PC-9 (cell line): ENCODE results near the gene IFI44. TPM values are rescaled to one million over a fixed set of nuclear protein-coding genes. Genes with fewer than 3 reads are reported as not detected.

ENCODE experiments used
- BruUV-seq: library from RNA; stranded (reverse); fragments of 400-500 nt; replicated peaks from 2 replicates; lab custom pipeline; 2021; lab: Mats Ljungman, UMichigan
- CTCF ChIA-PET: fragments of 300-600 bp; sonication (Branson Sonifier 250); formaldehyde crosslinking; loops from one replicate; lab custom pipeline; 2022; ENCODE audit warnings: antibody characterized with exemption; lab: Charles Lee
- POLR2A ChIA-PET: fragments of 300-600 bp; sonication (Branson Sonifier 250); formaldehyde crosslinking; loops from one replicate; lab custom pipeline; 2022; ENCODE audit warnings: antibody characterized with exemption; ENCODE audit not compliant: unreplicated experiment; lab: Charles Lee
- DNase-seq, 2 experiments: peaks; one replicate each; pipeline versions ENCODE4 v3.0.0 to v3.0.0-alpha.2; 2015 to 2022; ENCODE audit warnings: mixed read lengths in 1 of 2
- H2AFZ ChIP-seq: fragments of 200-600 bp; sonication (generic); 2 replicates; pipeline ENCODE4 v1.8.1; 2017; ENCODE audit warnings: antibody characterized with exemption
- H3F3A ChIP-seq: fragments of 200-600 bp; sonication (generic); 2 replicates; pipeline ENCODE4 v1.8.1; 2017; ENCODE audit warnings: antibody characterized with exemption, mild to moderate bottlenecking, low read depth; ENCODE audit not compliant: insufficient read depth
- H3K27ac ChIP-seq: fragments of 200-600 bp; sonication (generic); 2 replicates; pipeline ENCODE4 v1.6.1; 2016; ENCODE audit warnings: mixed run types
- H3K27me3 ChIP-seq: fragments of 200-600 bp; sonication (generic); 2 replicates; pipeline ENCODE4 v1.6.1; 2016; ENCODE audit warnings: low read depth, mixed run types; ENCODE audit not compliant: insufficient read depth
- H3K36me3 ChIP-seq: fragments of 200-600 bp; sonication (generic); 2 replicates; pipeline ENCODE4 v1.6.1; 2016; ENCODE audit warnings: low read depth, mixed run types
- H3K4me1 ChIP-seq: fragments of 200-600 bp; sonication (generic); replicated peaks from 2 replicates; pipeline ENCODE4 v1.6.1; 2016; ENCODE audit warnings: mixed run types; ENCODE audit not compliant: insufficient read depth
- H3K4me2 ChIP-seq: fragments of 200-600 bp; sonication (generic); 2 replicates; pipeline ENCODE4 v1.6.1; 2017; ENCODE audit warnings: mixed run types
- H3K4me3 ChIP-seq: fragments of 200-600 bp; sonication (generic); 2 replicates; pipeline ENCODE4 v1.6.1; 2016; ENCODE audit warnings: mixed run types
- H3K79me2 ChIP-seq: fragments of 200-600 bp; sonication (generic); 2 replicates; pipeline ENCODE4 v1.6.1; 2017; ENCODE audit warnings: low read depth, mixed run types
- H3K9me2 ChIP-seq: fragments of 200-600 bp; sonication (generic); 2 replicates; pipeline ENCODE4 v1.8.1; 2017; ENCODE audit warnings: mild to moderate bottlenecking; ENCODE audit not compliant: insufficient read depth
- H3K9me3 ChIP-seq: fragments of 200-600 bp; sonication (generic); 2 replicates; pipeline ENCODE4 v1.8.1; 2016; ENCODE audit warnings: low read depth; ENCODE audit not compliant: insufficient read depth
- H4K20me1 ChIP-seq: fragments of 200-600 bp; sonication (generic); 2 replicates; pipeline ENCODE4 v1.8.1; 2017; ENCODE audit not compliant: insufficient read depth
- EZH2 ChIP-seq: fragments of 200-600 bp; sonication (generic); IDR thresholded peaks from 2 replicates; pipeline ENCODE4 v1.8.0; 2017; ENCODE audit warnings: antibody characterized with exemption, low read depth
- intact Hi-C: fragments of 100-400 bp; cut with micrococcal nuclease; formaldehyde crosslinking; loops from one replicate; pipeline ENCODE4 v1.10.0; 2022; ENCODE audit not compliant: unreplicated experiment
- total RNA-seq: library from RNA; stranded (reverse); gene quantifications from 2 replicates; pipeline ENCODE4 v1.2.3, GENCODE V29; 2021
- TF ChIP-seq, protein P1 (sequence below): fragments of 200-600 bp; sonication (generic); conservative IDR thresholded peaks from 2 replicates; pipeline ENCODE4 v1.6.1; 2017; ENCODE audit warnings: mixed run types, antibody characterized with exemption, mild to moderate bottlenecking, moderate library complexity

Gene IFI44
- total RNA-seq, 1 experiment from 2014 or later: 4.8 TPM

DNA sequence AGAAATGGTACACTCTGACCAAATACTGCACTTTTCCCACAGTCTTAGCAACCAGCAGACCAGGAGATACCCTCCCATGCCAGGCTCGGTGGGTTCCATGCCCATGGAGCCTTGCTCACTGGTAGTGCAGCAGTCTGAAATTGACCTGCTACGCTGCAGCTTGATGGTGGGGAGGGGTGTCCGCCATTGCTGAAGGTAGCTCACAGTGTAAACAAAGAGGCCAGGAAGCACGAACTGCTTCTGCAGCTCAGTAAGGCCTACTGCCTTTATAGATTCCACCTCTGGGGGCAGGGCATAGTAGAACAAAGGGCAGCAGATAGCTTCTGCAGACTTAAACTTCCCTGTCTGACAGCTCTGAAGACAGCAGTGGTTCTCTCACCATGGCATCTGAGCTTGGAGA is 41.7 kb upstream of the IFI44 start:
- BruUV-seq: no TSS peak
- intact Hi-C loops: loop anchor here (1.0 kb wide), 2 partner anchors 463 to 477 kb away; no protein-coding TSS in a partner anchor
- Histone ChIP-seq H3K79me2 (no peaks in the 10 kb centered on the region), H3K36me3 (no peaks in the 10 kb centered on the region), H3K4me2 (no peak overlapping the region), H2AFZ (no peak overlapping the region), H3K27me3 (no peaks in the 10 kb centered on the region), H3K4me3 (no peak overlapping the region), H3K4me1 (no peaks in the 10 kb centered on the region), H3K9me3 (no peaks in the 10 kb centered on the region), H3K27ac (no peak overlapping the region), H3F3A (no peaks in the 10 kb centered on the region), H4K20me1 (no peaks in the 10 kb centered on the region), H3K9me2 (no peaks in the 10 kb centered on the region)
- TF ChIP-seq, protein P1, sequence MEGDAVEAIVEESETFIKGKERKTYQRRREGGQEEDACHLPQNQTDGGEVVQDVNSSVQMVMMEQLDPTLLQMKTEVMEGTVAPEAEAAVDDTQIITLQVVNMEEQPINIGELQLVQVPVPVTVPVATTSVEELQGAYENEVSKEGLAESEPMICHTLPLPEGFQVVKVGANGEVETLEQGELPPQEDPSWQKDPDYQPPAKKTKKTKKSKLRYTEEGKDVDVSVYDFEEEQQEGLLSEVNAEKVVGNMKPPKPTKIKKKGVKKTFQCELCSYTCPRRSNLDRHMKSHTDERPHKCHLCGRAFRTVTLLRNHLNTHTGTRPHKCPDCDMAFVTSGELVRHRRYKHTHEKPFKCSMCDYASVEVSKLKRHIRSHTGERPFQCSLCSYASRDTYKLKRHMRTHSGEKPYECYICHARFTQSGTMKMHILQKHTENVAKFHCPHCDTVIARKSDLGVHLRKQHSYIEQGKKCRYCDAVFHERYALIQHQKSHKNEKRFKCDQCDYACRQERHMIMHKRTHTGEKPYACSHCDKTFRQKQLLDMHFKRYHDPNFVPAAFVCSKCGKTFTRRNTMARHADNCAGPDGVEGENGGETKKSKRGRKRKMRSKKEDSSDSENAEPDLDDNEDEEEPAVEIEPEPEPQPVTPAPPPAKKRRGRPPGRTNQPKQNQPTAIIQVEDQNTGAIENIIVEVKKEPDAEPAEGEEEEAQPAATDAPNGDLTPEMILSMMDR: no peak
- TF ChIP-seq EZH2: no peak
- ChIA-PET POLR2A (no interaction called here), CTCF (no interaction called here)
- DNase-seq: no peak

DNA sequence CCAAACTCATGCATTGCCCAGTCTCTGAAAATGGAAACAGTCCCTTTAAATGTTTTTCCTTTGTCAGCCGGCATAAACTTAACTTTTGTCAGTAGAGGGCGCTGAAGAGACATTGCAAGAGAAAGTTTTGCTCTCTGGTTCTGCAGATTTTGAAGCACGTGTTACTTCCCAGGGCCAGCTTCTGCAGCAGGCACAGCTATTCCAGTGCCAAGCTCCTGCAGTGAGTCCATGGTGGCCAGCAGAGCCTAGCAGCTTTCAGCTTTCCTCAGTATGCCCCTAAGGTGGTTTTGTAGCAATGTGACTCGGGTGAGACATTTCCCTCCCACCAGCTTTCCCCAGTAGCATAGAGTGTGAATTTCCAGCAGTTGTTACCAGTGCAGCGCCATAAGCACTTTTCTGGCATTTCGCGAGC is 32.0 kb upstream of the IFI44 start:
- POLR2A ChIA-PET: no interaction called here
- H3K9me2 ChIP-seq: no peaks in the 10 kb centered on the region
- CTCF ChIA-PET: interaction anchor here (0.5 kb wide), 1 partner anchor 488 kb away, joined by 6 read pairs; no protein-coding TSS in a partner anchor
- H3K27ac ChIP-seq: no peak overlapping the region
- no peaks in the 10 kb centered on the region for H3K27me3 ChIP-seq
- no peaks in the 10 kb centered on the region for H3K36me3 ChIP-seq
- peaks cover 13% of the 10 kb centered on the region for H3K4me1 ChIP-seq
- intact Hi-C loops: loop anchor here (1.0 kb wide), 1 partner anchor 59 kb away; no protein-coding TSS in a partner anchor
- DNase-seq: peak; percentile 31 to 53
- no TSS peak for BruUV-seq
- no peak for TF ChIP-seq EZH2
- TF ChIP-seq, protein P1: peak; percentile 83
- H3F3A ChIP-seq: peaks cover 14% of the 10 kb centered on the region; the same call in 1 of the 2 replicates
- H3K79me2 ChIP-seq: no peaks in the 10 kb centered on the region
- no peak overlapping the region for H2AFZ ChIP-seq
- peak overlapping the region; percentile 1; the same call in 1 of the 2 replicates for H3K4me2 ChIP-seq
- no peaks in the 10 kb centered on the region for H3K9me3 ChIP-seq
- no peak overlapping the region for H3K4me3 ChIP-seq
- no peaks in the 10 kb centered on the region for H4K20me1 ChIP-seq

DNA sequence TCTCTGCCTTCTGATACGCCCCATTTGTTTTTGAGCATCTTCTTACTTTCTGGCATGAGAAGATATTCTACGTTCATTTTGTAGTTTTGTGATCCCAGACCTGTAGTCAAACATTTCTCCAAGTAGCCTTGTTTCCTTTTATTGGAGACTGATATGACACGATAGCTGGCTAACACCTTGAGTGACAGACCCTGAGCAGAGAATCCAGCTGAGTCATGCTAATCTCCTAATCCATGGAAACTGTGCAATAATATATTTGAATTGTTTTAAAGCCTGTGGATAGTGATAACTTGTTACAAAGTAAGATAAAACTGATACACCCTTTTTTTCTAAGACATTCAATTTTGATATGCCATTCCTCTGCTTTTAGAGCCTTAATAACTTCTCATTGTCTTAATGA is 30.6 kb upstream of the IFI44 start:
- DNase-seq: no peak
- POLR2A ChIA-PET: no interaction called here
- no peaks in the 10 kb centered on the region for H3K27me3 ChIP-seq
- H3K4me3 ChIP-seq: no peak overlapping the region
- H3K4me1 ChIP-seq: peaks cover 13% of the 10 kb centered on the region
- H4K20me1 ChIP-seq: no peaks in the 10 kb centered on the region
- no peak overlapping the region for H2AFZ ChIP-seq
- CTCF ChIA-PET: no interaction called here
- H3F3A ChIP-seq: peaks cover 14% of the 10 kb centered on the region; the same call in 1 of the 2 replicates
- H3K79me2 ChIP-seq: no peaks in the 10 kb centered on the region
- no peak overlapping the region for H3K27ac ChIP-seq
- intact Hi-C loops: no loop called here
- H3K36me3 ChIP-seq: no peaks in the 10 kb centered on the region
- no TSS peak for BruUV-seq
- no peak overlapping the region for H3K4me2 ChIP-seq
- TF ChIP-seq, protein P1: no peak
- no peak for TF ChIP-seq EZH2
- no peaks in the 10 kb centered on the region for H3K9me2 ChIP-seq
- H3K9me3 ChIP-seq: no peaks in the 10 kb centered on the region
